Stimulated activated CD4-positive, alpha-beta T cell treated with anti-CD3 and anti-CD28 coated beads, TNF-alpha, amount 100 ng/mL, for 4 hours (primary cell): ENCODE measurements around the gene C9orf153.

ENCODE experiments used
- DNase-seq, 3 experiments: peaks; one replicate each; pipeline ENCODE4 v3.0.0-alpha.2; 2020; ENCODE audit warnings: low read depth in 3 of 3

Gene C9orf153

GRCh38 chr9:86263876-86264275, 4.4 kb upstream of the C9orf153 start:
- no peak for DNase-seq

GRCh38 chr9:86262492-86262891, 3.0 kb upstream of the C9orf153 start:
- DNase-seq: no peak

- no peak for DNase-seq
Observed at GRCh38 chr9:86257391-86257790, 2.1 kb downstream of the C9orf153 start.

- no peak for DNase-seq
Observed at GRCh38 chr9:86256653-86257052, 2.8 kb downstream of the C9orf153 start.

- DNase-seq: no peak
Observed at GRCh38 chr9:86253577-86253976, 5.9 kb downstream of the C9orf153 start.

- no peak for DNase-seq
Observed at GRCh38 chr9:86252870-86253269, 6.6 kb downstream of the C9orf153 start.

GRCh38 chr9:86250123-86250522, 9.3 kb downstream of the C9orf153 start:
- no peak for DNase-seq

GRCh38 chr9:86248746-86249145, 10.7 kb downstream of the C9orf153 start:
- no peak for DNase-seq

GRCh38 chr9:86246752-86247161, 12.7 kb downstream of the C9orf153 start:
- DNase-seq: no peak

- DNase-seq: no peak
Observed at GRCh38 chr9:86242071-86242470, 17.4 kb downstream of the C9orf153 start.

GRCh38 chr9:86241216-86241615, 18.2 kb downstream of the C9orf153 start:
- no peak for DNase-seq

- no peak for DNase-seq
Observed at GRCh38 chr9:86238861-86239770, 20.3 kb downstream of the C9orf153 start.

- no peak for DNase-seq
Observed at GRCh38 chr9:86230858-86231257, 28.6 kb downstream of the C9orf153 start.

- no peak for DNase-seq
Observed at GRCh38 chr9:86222667-86223066, 36.8 kb downstream of the C9orf153 start.

GRCh38 chr9:86219606-86220005, 39.9 kb downstream of the C9orf153 start:
- no peak for DNase-seq

- no peak for DNase-seq
Observed at GRCh38 chr9:86217076-86217755, 42.2 kb downstream of the C9orf153 start.

- no peak for DNase-seq
Observed at GRCh38 chr9:86207193-86207592, 52.3 kb downstream of the C9orf153 start.

GRCh38 chr9:86202338-86202882, 57.0 kb downstream of the C9orf153 start:
- no peak for DNase-seq

GRCh38 chr9:86201474-86202337, 57.8 kb downstream of the C9orf153 start:
- DNase-seq: no peak

- DNase-seq: no peak
Observed at GRCh38 chr9:86200599-86201162, 58.8 kb downstream of the C9orf153 start.

- DNase-seq: no peak
Observed at GRCh38 chr9:86193088-86193487, 66.4 kb downstream of the C9orf153 start.
